OCI-M2 (cell line): ENCODE measurements around the gene AZIN2.
"Not testable (repeated sequence)": the region's sequence is repeated elsewhere in the genome, so short reads cannot be mapped to it uniquely, and the experiment has no call there.

Experiments used
- DNase-seq: peaks from one replicate; lab custom pipeline; 2025; ENCODE audit not compliant: unreplicated experiment; lab: John Stamatoyannopoulos, UW

AZIN2 gene

DNA sequence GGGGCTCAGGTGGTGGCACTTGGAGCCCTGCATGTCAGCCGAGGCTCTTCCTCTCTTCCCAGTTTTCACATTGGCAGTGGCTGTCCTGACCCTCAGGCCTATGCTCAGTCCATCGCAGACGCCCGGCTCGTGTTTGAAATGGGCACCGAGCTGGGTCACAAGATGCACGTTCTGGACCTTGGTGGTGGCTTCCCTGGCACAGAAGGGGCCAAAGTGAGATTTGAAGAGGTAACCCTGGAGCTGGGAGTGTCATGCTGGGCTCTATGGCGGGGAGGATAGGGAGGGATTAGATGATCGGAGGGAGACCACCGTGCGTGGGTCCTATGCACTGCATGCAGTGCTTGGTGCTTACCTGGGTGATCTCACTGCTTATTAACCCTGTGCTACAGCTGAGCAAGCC lies 13.5 kb downstream of the AZIN2 start:
- DNase-seq = no peak

DNA sequence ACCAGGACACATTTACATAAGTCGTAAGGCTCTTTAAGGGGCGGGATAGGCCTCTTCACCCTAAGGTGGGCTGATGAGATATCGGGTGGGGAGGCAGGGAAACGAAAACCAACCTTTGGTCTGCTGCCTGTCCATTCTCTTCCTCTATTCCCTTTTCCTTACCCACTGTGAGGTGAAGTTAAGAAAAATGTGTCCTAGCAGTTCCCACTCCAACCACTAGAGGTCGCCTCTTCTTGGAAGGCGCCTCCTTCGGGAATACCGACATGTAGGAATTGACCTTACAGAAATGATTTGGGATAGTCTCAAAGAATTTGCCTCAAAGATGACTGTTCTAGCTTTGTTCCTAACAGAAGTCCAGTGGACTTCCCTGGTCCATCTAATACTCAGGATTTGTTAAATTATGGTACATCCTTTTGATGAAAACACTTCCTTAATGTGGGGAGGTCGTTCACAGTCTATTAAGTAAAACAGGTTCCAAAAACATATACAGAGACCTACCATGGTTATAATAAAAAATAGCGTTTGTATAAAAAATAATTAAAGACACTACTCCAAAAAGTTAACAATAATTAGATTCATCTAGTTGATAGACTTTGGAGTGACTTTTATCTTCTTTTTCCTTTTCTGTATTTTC lies 14.1 kb downstream of the AZIN2 start:
- DNase-seq = no peak

DNA sequence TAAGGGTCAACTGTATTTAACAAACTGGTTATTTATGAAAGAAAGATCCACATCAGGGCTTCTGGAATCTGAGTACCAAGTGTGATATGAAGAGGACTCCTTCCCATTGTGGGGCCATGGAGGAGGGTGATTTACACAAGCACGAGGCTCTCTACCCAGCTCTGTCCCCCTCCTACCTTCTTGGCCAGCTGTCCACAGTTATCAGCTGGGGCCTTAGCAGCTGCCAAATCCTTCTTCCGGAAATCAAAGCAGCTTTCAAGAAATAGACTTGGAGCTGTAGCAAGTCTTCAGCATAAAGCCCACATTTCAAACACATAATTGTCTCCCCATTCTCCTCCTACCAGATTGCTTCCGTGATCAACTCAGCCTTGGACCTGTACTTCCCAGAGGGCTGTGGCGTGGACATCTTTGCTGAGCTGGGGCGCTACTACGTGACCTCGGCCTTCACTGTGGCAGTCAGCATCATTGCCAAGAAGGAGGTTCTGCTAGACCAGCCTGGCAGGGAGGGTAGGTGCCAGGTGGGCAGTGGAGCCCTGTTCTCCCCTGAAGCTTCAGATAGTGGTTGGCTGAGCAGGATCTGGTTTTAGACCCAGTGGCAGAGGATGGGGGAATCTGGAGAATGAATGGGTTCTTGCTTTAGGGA lies 15.5 kb downstream of the AZIN2 start:
- DNase-seq = no peak

DNA sequence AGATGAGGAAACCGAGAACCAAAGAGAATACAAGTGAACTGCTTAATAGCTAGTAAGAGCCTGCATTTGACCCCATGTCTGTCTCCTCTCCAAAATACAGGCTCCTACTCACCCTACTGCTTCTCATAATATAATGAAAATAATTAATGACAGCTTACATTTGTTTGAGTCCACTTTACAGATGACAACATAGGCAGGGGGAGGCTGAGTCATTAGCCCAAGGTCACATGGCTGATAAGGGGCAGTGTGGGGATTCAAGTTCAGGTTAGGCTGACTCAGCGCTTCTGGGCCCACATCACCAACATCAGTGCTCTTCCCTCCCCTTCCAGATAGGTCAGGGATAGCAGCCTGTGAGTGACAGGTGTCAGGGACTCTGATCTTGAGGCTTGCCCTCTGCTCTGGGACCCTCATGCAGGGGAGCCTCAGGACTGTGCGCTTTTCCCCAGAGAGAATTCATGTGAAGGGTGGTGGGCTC lies 16.2 kb downstream of the AZIN2 start:
- no peak for DNase-seq

DNA sequence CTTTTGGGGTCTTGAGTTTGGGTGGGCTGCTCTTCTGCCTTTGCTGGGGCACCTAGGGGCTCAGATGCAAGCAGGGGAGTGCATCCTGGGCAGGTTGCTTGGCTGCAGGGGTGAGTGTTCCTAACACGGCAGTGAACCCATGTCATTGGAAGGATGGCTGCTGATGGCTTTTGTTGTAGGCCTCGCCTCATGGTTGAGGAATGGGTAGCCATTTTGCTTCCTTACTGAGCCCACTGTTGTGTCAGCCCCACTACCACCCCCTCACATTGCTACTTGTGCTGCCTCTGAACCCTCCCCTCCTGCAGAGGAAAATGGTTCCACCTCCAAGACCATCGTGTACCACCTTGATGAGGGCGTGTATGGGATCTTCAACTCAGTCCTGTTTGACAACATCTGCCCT lies 16.8 kb downstream of the AZIN2 start:
- DNase-seq = no peak

DNA sequence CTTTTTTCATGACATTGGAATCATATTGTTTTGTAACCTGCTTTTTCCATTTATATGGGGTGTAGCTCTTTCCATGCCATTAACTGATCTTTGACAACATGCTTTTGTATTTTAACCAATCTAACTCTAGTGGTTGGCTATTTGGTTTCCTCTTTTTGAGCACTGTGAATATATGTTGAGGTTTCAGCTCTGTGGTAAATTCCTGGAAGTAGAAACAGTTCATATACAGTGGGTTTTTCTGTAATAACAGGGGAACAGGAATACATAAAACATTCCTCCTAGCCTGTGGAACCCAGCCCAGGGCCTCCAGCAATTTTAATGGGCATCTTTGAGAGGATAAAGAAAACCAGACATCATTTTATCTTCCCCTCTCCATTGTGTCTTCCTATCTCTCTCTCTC lies 17.4 kb downstream of the AZIN2 start:
- DNase-seq = no peak

DNA sequence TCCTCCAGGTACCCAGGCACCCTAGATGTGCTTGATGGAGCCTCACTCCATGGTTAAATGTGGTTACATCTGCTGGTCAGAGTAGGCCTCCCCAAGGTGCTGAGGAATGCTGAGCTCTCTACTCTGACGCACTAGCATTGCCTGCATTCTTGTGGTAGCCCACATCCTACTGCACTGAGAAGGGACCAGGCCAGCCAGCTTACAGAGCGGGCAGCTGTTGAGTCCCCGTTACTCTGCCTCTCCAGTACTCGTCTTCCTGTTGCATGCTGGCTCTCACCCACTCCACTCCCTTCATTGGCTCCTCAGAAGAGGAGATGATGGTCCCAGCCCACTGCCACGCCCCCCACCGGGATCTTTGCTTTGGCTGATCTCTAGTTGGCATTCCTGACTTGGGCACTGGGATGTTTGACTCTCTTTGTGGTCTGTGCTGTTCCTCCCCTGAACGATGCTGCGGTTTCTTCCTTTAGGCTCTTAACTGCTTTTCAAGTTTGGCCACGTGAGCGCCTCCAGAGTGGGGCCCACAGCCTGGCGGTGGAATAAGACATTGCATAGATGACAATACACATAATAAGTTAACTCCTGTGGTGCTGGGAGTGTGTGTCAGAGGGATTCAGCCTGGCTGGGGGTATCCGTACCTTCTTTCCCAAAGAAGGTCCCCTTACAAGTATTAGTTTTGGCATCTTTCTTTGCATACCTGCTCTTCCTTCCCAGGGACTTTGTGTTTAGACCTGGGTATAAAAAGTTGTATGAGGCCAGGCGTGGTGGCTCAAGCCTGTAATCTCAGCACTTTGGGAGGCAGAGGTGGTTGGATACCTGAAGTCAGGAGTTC lies 18.6 kb downstream of the AZIN2 start:
- no peak for DNase-seq

DNA sequence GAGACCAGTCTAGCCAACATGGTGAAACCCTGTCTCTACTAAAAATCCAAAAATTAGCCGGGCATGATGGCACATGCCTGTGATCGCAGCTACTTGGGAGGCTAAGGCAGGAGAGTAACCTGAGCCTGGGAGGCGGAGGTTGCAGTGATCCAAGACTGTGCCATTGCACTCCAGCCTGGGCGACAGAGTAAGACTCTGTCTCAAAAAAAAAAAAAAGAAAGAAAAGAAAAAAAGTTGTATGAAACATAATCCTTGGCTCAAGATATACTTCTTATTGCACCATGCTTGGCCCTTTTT lies 19.1 kb downstream of the AZIN2 start:
- DNase-seq = not testable (repeated sequence)

DNA sequence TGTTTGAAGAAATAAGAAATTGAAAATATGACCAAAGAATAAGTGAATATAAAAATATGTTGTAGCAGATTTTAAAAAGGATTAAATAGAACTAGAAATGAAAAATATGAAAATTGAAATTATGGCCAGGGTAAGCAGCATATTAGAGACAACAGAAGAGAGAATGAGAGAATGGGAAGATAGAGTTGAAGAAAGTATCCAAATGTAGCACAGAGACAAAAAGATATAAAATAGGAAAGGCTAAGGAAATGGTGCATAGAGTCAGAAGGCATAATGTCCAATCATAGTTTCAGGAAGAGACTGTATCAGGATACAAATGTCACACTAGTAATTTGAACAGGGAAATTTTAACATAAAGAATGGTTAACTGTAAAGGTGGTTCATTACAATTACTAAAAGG lies 29.5 kb downstream of the AZIN2 start:
- no peak for DNase-seq

DNA sequence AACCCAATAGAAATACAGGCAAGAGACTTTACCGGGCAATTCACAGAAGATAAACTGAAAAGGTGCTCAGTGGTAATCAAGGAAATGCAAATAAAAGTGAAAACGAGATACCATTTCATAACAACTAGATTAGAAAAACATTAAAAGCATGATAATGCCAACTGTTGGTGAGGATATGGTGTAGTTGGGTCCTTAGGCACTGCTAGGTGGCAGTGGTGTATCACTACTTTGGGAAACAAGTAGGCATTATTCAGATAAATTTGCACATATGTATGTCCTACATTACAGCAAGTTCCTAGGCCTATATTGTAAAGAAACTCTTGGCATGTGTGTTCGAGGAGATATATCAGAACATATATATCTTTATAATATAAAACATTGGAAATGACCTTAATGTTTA lies 31.0 kb downstream of the AZIN2 start:
- DNase-seq = no peak

DNA sequence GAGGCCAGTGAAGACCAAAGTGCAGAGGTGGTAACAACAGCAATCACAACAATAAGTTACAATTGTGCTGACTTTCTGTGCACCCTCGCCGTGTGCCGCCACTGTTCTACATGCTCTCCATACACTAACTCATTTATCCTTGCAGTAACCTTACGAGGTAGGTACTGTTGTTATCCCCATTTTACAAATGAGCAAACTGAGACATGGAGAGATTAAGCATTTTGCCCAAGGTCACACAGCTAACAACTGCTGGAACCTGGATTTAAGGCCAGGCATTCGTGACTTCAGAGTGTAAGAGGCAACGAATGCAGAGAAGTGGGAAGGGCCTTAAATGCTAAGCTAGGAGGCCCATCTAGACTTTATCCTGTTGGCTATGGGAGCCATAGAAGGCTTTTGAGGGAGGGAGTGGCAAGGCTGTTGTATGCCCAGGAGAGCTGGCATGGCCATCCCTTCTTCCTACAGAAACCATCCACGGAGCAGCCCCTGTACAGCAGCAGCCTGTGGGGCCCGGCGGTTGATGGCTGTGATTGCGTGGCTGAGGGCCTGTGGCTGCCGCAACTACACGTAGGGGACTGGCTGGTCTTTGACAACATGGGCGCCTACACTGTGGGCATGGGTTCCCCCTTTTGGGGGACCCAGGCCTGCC lies 36.6 kb downstream of the AZIN2 start:
- DNase-seq = no peak

DNA sequence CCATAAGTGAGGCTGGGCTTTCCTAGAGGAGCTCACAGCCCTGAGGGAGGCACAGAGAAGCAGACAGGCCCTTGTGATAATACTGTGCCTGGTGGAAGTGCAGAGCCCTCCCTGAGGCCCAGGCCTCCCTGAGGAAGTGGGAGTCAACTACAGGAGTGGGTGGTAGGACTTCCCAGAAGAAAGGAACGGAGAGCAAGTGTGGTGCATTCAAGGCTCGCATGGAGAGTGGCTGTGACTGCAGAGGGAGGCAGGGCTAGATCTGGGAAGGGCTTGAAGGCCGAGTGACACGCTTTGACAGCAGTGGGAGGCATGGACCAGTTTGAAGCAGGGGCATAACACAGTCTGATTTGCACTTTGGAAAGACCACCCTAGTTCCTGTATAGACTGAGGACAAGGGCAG lies 37.3 kb downstream of the AZIN2 start:
- no peak for DNase-seq

DNA sequence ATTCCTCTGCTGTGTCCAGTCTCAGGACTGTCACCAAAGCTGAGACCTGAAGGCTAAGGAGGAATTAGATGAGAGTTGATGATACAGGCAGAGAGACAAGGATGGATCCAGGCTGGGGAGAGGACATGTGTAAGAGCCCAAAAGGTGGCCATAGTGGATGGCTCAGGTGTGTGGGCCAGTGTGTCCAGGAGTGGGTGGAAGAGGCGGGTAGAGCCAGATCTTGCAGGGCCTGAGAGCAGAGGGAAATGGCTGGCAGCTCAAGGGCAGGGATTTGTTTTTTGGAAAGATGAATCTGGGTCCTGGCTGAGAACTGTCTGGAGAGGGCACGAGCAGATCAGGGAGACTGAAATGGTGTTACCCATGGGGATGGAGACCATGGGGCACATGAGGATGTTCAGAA lies 38.1 kb downstream of the AZIN2 start:
- DNase-seq = no peak

DNA sequence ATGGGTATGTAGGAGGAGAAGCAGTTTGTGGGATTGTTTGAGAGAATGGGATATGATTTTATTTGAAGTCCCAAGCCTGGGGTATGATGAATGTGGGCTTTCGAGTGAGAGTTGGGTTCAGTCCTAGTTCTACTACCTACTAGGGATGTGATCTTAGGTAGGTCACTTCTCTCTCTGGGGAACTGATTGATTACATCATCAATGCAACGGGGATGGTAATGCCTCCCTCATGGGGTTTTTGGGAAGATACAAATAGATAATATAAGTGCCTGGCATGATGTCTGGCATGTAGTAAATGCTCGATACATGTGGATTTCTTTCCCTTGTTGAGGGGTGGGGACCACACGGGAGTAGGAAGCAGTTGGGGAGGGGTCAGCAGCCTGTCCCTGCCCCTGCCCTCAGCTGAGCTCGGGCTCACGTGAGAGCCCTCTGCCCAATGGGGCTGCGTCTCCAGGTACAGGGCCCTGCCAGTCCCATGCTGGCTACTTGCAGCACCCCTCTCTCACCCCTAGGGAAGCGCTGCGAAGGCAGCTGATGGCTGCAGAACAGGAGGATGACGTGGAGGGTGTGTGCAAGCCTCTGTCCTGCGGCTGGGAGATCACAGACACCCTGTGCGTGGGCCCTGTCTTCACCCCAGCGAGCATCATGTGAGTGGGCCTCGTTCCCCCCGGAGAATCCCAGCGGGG lies 38.7 kb downstream of the AZIN2 start:
- DNase-seq = no peak

DNA sequence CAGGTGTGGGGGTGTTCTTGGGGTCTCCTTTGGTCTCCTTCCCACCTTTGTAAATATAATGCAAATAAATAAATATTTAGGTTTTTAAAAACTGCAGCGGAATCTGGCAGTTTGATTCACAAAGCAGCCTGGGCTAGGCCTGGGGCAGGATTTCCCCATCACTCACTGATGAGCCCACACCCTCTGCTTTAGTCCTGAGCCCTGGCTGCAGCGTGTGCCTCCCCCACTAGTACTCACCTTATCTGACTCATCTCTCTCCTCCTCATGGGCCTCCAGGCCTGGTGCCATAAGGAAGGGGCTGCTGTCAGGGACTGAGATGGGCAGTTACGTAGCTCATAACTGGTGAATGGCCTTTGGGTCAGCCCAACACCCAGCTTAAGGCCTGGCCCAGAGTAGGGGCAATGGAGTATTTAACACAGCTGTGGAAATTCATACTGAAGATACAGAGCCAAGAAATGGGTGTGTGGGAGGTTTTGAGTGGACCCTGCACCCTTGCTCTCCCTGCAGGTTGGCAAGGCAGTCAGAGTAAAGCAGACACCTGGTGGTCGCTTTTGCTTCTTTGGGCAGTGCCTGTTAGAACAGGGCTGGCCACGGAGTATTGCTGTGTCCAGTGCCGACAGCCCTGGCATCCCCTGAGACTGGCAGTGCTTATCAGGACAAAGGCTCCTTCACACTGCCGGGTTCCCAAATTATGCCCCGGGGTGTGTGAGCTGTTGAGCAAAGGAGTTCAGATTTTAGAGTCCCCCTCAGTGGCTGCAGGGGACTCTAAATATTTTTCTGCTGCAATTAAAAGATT lies 39.7 kb downstream of the AZIN2 start:
- DNase-seq = no peak

DNA sequence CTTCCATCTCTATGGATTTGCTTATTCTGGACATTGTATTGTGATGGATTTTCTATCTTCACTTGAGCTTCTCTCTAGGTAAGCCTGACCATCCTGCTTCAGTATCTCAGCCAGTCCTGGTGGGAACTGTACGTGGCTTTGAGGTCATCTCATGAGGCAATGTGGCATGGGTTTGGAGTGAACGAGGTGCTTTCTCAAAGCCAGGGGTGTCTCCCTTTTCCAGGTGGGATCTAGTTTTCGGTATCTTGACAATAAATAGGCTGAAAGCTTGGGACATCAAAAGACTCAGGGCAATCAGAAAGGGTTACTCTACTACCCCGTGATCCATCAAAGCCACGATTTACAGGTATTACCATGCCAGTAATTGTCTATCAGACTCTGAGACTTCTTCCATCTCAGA lies 40.8 kb downstream of the AZIN2 start:
- no peak for DNase-seq

DNA sequence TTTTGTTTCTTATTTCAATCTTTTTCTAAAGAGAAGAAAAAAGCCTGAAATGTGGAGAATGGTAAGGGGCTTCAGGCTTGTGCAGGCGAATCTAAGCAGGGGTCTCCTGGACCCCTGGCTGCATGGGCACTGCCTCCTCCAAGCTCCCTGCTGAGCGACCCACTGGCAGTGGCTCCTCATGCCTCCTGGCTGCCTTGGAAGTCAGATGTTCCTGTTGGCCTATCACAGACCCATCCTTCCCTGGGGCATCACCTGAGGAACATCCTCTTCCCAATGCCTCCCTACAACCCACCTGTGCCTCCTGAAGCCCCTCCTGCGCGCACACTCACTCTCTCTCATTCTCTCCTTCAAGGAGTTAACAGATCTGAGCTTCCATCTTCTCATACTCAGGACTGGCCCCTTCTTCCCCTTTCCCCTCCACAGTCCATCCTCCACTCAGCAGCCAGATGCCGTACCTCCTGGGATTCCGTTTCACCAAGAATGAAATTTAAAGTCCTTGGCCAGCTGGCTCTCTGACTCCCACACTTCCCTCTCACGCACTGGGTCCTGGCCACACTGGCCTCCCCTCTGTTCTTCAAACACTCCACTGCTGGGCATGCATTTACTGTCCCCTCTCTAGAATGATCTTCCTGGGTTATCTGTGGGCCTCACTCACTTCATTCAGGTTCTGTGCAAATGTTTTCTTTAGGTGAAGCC lies 41.7 kb downstream of the AZIN2 start:
- DNase-seq = no peak

DNA sequence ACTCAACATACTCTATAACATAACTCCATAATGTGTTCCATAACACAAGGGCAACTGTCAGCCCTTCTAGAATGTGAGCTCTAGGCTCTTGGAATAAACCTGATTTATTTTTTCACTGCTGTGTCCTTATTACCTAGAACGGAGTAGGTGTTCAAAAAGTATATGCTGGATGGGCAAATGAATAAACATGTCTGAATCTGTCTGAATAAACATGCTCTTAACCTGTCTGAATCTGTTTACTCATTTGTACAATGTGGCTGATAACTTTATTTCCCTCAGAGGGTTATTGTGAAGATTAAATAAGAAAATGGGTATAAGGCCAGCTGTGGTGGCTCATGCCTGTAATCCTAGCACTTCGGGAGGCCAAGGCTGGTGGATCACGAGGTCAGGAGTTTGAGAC lies 42.3 kb downstream of the AZIN2 start:
- no peak for DNase-seq

DNA sequence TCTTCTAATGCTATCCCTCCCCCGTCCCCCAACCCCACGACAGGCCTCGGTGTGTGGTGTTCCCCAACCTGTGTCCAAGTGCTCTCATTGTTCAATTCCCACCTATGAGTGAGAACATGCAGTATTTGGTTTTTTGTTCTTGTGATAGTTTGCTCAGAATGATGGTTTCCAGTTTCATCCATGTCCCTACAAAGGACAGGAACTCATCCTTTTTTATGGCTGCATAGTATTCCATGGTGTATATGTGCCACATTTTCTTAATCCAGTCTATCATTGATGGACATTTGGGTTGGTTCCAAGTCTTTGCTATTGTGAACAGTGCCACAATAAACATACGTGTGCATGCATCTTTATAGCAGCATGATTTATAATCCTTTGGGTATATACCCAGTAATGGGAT lies 43.7 kb downstream of the AZIN2 start:
- DNase-seq = not testable (repeated sequence)

DNA sequence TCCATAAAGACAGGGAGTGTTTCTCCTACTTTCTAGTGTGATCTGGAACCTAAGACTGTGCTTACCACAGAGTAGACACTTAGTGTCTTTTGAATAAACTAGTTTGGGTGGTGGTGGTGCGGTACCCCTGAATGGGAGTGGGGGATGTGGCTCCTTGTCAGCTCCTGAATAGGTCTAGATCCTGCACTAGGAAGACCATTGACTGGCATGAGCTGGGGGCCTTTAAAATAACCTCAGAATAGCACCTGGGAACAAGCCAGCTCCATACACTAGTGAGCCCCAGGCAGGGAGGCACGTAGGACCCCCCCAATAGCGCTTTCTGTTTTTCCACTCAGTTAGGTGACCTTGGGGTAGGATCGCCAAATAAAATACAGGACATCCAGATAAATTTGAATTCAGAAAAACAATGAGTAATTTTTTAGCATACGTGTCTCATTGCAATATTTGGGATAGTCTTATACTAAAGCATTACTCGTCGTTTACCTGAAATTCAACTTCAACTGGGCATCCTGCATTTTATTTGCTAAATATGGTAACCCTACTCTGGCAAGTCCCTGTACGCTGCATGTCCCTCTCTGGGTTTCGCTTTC lies 45.6 kb downstream of the AZIN2 start:
- no peak for DNase-seq
